GM23338 (cell line): ENCODE results near the gene RPL7A. TPM values are rescaled to one million over a fixed set of nuclear protein-coding genes. Genes with fewer than 3 reads are reported as not detected.

Experiments
- ATAC-seq: fragments of 200-7000 bp; cut with Tn5 transposase; 3 replicates; pipeline ENCODE4 v1.9.1; 2020
- DNase-seq: peaks from one replicate; pipeline ENCODE4 v3.0.0-alpha.2; 2015; ENCODE audit warnings: low spot score
- H2AFZ ChIP-seq: fragments of 200-600 bp; sonication (generic); 2 replicates; pipeline ENCODE4 v1.8.0; 2016; ENCODE audit warnings: antibody characterized with exemption, mild to moderate bottlenecking, moderate library complexity
- H3F3A ChIP-seq: fragments of 200-600 bp; sonication (generic); replicated peaks from 2 replicates; pipeline ENCODE4 v1.8.0; 2017; ENCODE audit warnings: antibody characterized with exemption, mixed run types, low read depth
- H3K27ac ChIP-seq: fragments of 200-600 bp; sonication (generic); 2 replicates; pipeline ENCODE4 v1.6.1; 2016; ENCODE audit warnings: low read depth
- H3K27me3 ChIP-seq: fragments of 200-600 bp; sonication (generic); 2 replicates; pipeline ENCODE4 v1.8.0; 2016; ENCODE audit warnings: mild to moderate bottlenecking, mixed run types, moderate library complexity; ENCODE audit not compliant: insufficient read depth
- H3K36me3 ChIP-seq: fragments of 200-600 bp; sonication (generic); 2 replicates; pipeline ENCODE4 v1.8.0; 2016; ENCODE audit warnings: mild to moderate bottlenecking; ENCODE audit not compliant: insufficient read depth
- H3K4me1 ChIP-seq: fragments of 200-600 bp; sonication (generic); 2 replicates; pipeline ENCODE4 v1.8.0; 2016; ENCODE audit warnings: mild to moderate bottlenecking, moderate library complexity; ENCODE audit not compliant: insufficient read depth
- H3K4me2 ChIP-seq: fragments of 200-600 bp; sonication (generic); 2 replicates; pipeline ENCODE4 v1.7.1; 2017; ENCODE audit warnings: mixed run types
- H3K4me3 ChIP-seq: fragments of 200-600 bp; sonication (generic); 2 replicates; pipeline ENCODE4 v1.6.1; 2016; ENCODE audit warnings: mixed run types
- H3K79me2 ChIP-seq: fragments of 200-600 bp; sonication (generic); replicated peaks from 2 replicates; pipeline ENCODE4 v1.8.0; 2017; ENCODE audit warnings: mild to moderate bottlenecking; ENCODE audit not compliant: insufficient read depth
- H3K9me2 ChIP-seq: fragments of 200-600 bp; sonication (generic); 2 replicates; pipeline ENCODE4 v1.8.0; 2017; ENCODE audit not compliant: insufficient read depth
- H4K20me1 ChIP-seq: fragments of 200-600 bp; sonication (generic); replicated peaks from 2 replicates; pipeline ENCODE4 v1.8.0; 2017; ENCODE audit warnings: mild to moderate bottlenecking; ENCODE audit not compliant: insufficient read depth
- H3K27ac Mint-ChIP-seq: 2 replicates; pipeline ENCODE4 v1.8.0; 2020; ENCODE audit warnings: inconsistent platforms, mild to moderate bottlenecking, moderate library complexity, mixed read lengths
- H3K27me3 Mint-ChIP-seq: 3 replicates; pipeline ENCODE4 v1.8.0; 2022; ENCODE audit warnings: low read depth, mild to moderate bottlenecking, moderate library complexity, mixed read lengths, inconsistent platforms; ENCODE audit not compliant: insufficient read depth, poor library complexity
- H3K36me3 Mint-ChIP-seq: 3 replicates; pipeline ENCODE4 v1.8.0; 2021; ENCODE audit warnings: low read depth, mild to moderate bottlenecking, inconsistent platforms, moderate library complexity, mixed read lengths
- H3K4me1 Mint-ChIP-seq: 3 replicates; pipeline ENCODE4 v1.8.0; 2020; ENCODE audit warnings: mild to moderate bottlenecking, inconsistent platforms, mixed read lengths
- H3K4me3 Mint-ChIP-seq: 3 replicates; pipeline ENCODE4 v1.8.0; 2021; ENCODE audit warnings: moderate library complexity, mild to moderate bottlenecking, inconsistent platforms, mixed read lengths
- H3K9me3 Mint-ChIP-seq: 3 replicates; pipeline ENCODE4 v1.8.0; 2020; ENCODE audit warnings: moderate library complexity, mild to moderate bottlenecking, inconsistent platforms, mixed read lengths
- CTCF ChIP-seq, 2 experiments: fragments of 200-600 bp in 1 of 2; sonication (generic) in 1 of 2; conservative IDR thresholded peaks; 2 replicates each; pipeline versions ENCODE4 v1.5.1 to v1.6.1; 2016 to 2017; ENCODE audit warnings: antibody characterized with exemption in 2 of 2, low read depth in 2 of 2, mild to moderate bottlenecking in 2 of 2, moderate library complexity in 1 of 2
- ETS1 ChIP-seq: IDR thresholded peaks from 2 replicates; pipeline ENCODE4 v1.6.1; 2016; ENCODE audit warnings: antibody characterized with exemption
- EZH2 ChIP-seq: fragments of 200-600 bp; sonication (generic); IDR thresholded peaks from one replicate; pipeline ENCODE4 v1.8.0; 2017; ENCODE audit warnings: antibody characterized with exemption, mild to moderate bottlenecking, low read depth; ENCODE audit not compliant: unreplicated experiment
- EZH2phosphoT487 ChIP-seq: fragments of 200-600 bp; sonication (generic); IDR thresholded peaks from one replicate; pipeline ENCODE4 v1.8.1; 2018; ENCODE audit warnings: antibody characterized with exemption; ENCODE audit not compliant: unreplicated experiment
- JUNB ChIP-seq: IDR thresholded peaks from one replicate; pipeline ENCODE4 v1.6.1; 2016; ENCODE audit warnings: antibody characterized with exemption; ENCODE audit not compliant: unreplicated experiment
- NANOG ChIP-seq: IDR thresholded peaks from 2 replicates; pipeline ENCODE4 v1.6.1; 2016; ENCODE audit warnings: antibody characterized with exemption, borderline replicate concordance
- POLR2AphosphoS5 ChIP-seq: IDR thresholded peaks from 2 replicates; pipeline ENCODE4 v1.6.1; 2016; ENCODE audit warnings: antibody characterized with exemption, low read depth
- REST ChIP-seq: IDR thresholded peaks from one replicate; pipeline ENCODE4 v1.6.1; 2018; ENCODE audit warnings: antibody characterized with exemption; ENCODE audit not compliant: unreplicated experiment
- STAT1 ChIP-seq: IDR thresholded peaks from one replicate; pipeline ENCODE4 v1.6.1; 2016; ENCODE audit warnings: antibody characterized with exemption; ENCODE audit not compliant: unreplicated experiment
- ZNF114 ChIP-seq: fragments of 250-450 bp; sonication (Bioruptor Pico); IDR thresholded peaks from 2 replicates; pipeline ENCODE4 v1.5.0; 2020; ENCODE audit warnings: mild to moderate bottlenecking, moderate library complexity
- ZNF462 ChIP-seq: fragments of 250-450 bp; sonication (Bioruptor Pico); IDR thresholded peaks from 2 replicates; pipeline ENCODE4 v1.5.0; 2020; ENCODE audit warnings: mild to moderate bottlenecking, moderate library complexity
- polyA plus RNA-seq: library from polyadenylated mRNA; unstranded; fragments of >200 nt; fragmentation: Nextera tagmentation; extraction: Ambion mirVana; gene quantifications from 2 replicates; pipeline ENCODE4 v1.2.1, GENCODE V29; 2016
- total RNA-seq: library from RNA; depleted of rRNA; stranded (reverse); fragments of >200 nt; shearing (Covaris generic); gene quantifications from 2 replicates; pipeline ENCODE4 v1.2.3, GENCODE V29; 2014

Gene RPL7A
- total and polyA plus RNA-seq, 2 experiments from 2014 or later: 1,644 to 2,020 TPM

- DNase-seq: peak; percentile 51
- H3K4me2 ChIP-seq: peak overlapping the region; percentile 89
- H3F3A ChIP-seq: peaks cover 40% of the 10 kb centered on the region
- Mint-ChIP-seq H3K4me1 (peaks cover 8% of the 10 kb centered on the region; the same call in 2 of the 3 replicates), H3K36me3 (peaks cover 54% of the 10 kb centered on the region), H3K4me3 (peak overlapping the region; percentile 95), H3K27me3 (peaks cover 19% of the 10 kb centered on the region), H3K9me3 (no peaks in the 10 kb centered on the region), H3K27ac (peak overlapping the region; percentile 95)
- peaks cover 23% of the 10 kb centered on the region for H3K79me2 ChIP-seq
- H3K36me3 ChIP-seq: peaks cover 15% of the 10 kb centered on the region
- H3K27me3 ChIP-seq: no peaks in the 10 kb centered on the region
- no peaks in the 10 kb centered on the region for H3K9me2 ChIP-seq
- H3K4me3 ChIP-seq: peak overlapping the region; percentile 94
- peak; percentile 9 for ATAC-seq
- no peak for TF ChIP-seq REST
- no peak for TF ChIP-seq EZH2
- TF ChIP-seq CTCF (conservative IDR thresholded peaks at IDR 0.05; ENCODE audit: low read depth in 2 of 2): no peak
- TF ChIP-seq NANOG: no peak
- no peak for TF ChIP-seq STAT1
- TF ChIP-seq POLR2AphosphoS5: no peak
- no peak for TF ChIP-seq ZNF462
- TF ChIP-seq JUNB: no peak
- no peak for TF ChIP-seq ZNF114 (CRISPR knock-in tag)
- no peak for TF ChIP-seq EZH2phosphoT487
- TF ChIP-seq ETS1: no peak
- no peak overlapping the region for H2AFZ ChIP-seq
- H3K27ac ChIP-seq: no peak overlapping the region
- peaks cover 14% of the 10 kb centered on the region; the same call in 1 of the 2 replicates for H3K4me1 ChIP-seq
- peaks cover 26% of the 10 kb centered on the region for H4K20me1 ChIP-seq
Measured at GRCh38 chr9:133355881-133356357, 7.9 kb downstream of the RPL7A start.
